ENCODE results near the gene GIPR.
"Not testable (repeated sequence)": the region's sequence is repeated elsewhere in the genome, so short reads cannot be mapped to it uniquely, and the experiment has no call there.

GIPR gene

DNA sequence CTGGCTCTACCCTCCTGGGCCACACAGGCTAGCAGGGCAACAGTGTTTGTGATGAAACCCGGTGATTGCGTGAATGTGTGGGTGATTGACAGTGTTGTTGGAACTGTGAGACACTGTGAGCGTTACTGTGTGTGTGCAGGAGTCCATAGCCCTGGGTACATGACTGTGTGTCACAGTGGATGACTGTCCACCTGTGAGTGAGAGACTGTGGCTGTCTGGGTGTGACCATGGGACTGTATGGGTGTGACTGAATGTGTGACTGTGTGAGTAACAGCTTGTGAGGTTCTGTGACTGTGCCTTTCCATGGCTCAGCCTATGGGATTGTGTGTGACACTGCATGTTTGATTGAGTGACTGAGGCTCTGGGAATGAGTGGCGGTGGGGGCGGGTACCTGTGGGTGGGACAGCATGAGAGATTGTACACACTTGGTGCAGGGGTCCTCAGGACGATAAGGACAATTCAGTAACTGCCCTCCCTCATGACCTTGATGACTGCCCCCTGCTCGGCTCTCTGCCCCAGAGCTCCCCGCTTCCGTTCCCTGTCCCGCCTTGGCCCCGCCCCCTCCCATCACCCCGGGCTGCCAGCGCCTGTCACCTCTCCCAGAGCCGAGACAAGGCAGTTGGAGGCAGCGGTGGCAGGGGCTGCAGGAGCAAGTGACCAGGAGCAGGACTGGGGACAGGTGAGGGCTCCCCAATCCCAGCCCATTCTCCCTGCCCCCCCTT lies at the start of gene GIPR:
Gene GIPR (plus strand): TSS at position 602 of the 722 bp plus-strand sequence. CDS start 1,300 bp downstream, outside the sequence.
- DNase-seq, result no peak

- no peak for DNase-seq
These were observed 46.6 kb upstream of the GIPR start for GRCh38 chr19:45621389-45621788.

DNA sequence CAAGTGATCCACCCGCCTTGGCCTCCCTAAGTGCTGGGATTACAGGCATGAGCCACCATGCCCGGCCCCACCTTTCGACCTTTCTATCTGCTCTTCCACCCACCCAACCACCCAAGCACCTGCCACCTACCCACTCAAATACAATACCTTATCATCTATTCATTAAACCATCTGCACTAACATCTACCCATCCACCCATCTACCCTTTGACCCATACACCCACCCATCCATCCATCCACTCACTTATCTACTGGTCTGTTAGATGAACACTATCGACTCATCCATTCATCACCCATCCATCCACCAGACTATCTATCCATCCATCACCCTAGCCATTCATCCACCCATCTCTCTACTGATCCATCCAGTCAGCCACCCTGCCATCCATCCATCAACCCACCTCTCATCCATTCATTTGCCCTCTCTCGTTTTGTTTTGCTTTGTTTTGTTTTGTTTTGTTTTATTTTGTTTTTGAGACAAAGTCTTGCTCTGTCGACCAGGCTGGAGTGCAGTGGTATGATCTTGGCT lies 46.0 kb upstream of the GIPR start:
- DNase-seq, result no peak

GRCh38 chr19:45623984-45624383 lies 44.0 kb upstream of the GIPR start:
- no peak for DNase-seq

DNA sequence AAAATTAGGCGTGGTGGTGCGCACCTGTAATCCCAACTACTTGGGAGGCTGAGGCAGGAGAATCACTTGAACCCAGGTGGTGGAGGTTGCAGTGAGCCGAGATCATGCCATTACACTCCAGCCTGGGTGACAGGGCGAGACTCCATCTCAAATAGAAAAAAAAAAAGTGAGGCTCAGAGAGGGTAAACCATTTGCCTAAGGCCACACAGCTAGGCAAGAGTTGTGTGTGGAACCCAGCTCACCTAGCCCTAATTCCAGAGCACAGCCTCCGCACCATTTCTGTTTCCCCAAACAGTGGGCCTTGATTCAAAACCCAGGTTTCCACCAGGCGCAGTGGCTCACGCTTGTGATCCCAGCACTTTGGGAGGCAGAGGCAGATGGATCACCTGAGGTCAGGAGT lies 39.8 kb upstream of the GIPR start:
- not testable (repeated sequence) for DNase-seq

- DNase-seq, result no peak
These were observed 38.3 kb upstream of the GIPR start for GRCh38 chr19:45629704-45630103.

DNA sequence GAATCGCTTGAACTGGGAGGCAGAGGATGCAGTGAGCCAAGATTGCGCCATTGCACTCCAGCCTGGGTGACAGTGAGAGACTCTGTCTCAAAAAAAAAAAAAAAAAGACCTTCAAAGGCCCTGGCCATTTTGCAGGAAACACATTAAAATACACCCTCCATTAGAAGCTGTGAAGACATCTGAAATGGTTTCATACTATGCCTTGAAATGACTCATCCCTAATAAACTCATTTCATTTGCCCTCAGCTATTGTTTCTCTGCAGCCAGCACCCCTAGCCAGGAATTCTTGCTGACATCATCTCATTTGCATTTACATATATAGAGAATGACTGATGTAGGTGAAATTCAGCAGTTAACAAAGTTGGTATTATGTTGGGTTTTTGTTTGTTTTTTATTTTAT lies 37.6 kb upstream of the GIPR start:
- DNase-seq, result no peak

DNA sequence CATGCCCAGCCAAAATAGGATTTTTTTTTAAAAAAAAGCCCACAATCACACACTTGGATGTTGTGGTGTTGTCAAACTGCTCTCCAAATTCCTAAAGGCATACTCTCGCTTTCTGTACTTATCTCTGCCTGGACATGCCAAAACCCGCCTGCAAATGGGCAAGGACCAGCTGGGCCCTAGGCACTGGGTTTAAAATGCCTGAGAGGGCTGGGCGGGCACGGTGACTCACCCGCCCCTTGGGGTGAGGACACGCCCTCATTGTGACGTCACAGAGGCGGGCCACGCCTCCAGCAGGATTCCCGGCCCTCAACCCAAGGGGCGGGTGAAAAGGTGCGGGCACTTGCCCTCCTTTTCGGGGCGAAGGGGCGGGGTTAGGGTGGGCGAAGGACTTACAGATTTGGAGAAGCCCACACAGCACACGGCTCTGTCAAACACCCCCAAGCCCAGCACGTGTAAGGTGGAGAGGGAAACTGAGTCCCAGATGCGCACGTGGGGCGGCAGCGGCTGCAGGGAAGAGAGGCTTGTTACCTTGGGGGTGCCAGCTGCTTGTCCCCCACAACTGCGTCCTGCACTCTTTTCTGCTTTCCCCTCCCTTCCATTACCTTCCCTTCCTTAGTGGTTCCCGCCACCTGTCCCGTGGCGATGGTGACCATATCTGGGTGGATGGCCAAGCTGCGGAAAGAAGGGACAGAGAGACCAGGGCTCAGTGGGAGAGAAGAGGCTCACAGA lies 35.4 kb upstream of the GIPR start:
- DNase-seq, result no peak

GRCh38 chr19:45636275-45636674 lies 31.7 kb upstream of the GIPR start:
- no peak for DNase-seq

- no peak for DNase-seq
These were observed 31.1 kb upstream of the GIPR start for GRCh38 chr19:45636902-45637301.

GRCh38 chr19:45637890-45638667 lies 29.9 kb upstream of the GIPR start:
- no peak for DNase-seq

GRCh38 chr19:45638930-45639729 lies 28.9 kb upstream of the GIPR start, which contains the start of gene EML2:
TSS of gene EML2 (minus strand) at chr19:45639397. CDS start at chr19:45639376, 21 bp downstream.
- DNase-seq, result no peak

DNA sequence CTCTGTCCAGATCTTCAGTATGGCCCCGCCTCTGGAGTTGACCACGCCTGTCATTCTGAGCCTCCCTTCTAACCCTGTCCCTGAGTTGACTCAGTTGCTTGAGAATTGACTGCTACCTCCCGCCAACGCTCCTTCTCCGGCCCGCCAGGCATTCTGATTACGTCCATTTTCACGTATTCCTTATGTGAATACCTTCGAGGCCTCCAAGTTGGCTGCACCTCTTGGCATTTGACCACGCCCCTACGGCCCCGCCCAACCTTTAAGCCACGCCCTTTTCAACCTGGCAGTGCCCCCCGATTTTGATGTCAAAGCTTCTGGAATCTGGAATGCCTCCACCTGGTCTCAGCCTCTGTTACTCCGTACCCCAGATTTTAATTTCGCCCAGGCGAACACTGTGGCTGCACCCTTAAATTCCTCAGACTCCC lies 27.2 kb upstream of the GIPR start:
- no peak for DNase-seq

- peak; percentile 87 for DNase-seq
These were observed 26.5 kb upstream of the GIPR start for GRCh38 chr19:45641274-45642105.

- DNase-seq, result no peak
These were observed 24.7 kb upstream of the GIPR start for GRCh38 chr19:45643024-45643926.

GRCh38 chr19:45643927-45644771 lies 23.9 kb upstream of the GIPR start:
- no peak for DNase-seq

GRCh38 chr19:45645068-45645630 lies 22.9 kb upstream of the GIPR start:
- no peak for DNase-seq

DNA sequence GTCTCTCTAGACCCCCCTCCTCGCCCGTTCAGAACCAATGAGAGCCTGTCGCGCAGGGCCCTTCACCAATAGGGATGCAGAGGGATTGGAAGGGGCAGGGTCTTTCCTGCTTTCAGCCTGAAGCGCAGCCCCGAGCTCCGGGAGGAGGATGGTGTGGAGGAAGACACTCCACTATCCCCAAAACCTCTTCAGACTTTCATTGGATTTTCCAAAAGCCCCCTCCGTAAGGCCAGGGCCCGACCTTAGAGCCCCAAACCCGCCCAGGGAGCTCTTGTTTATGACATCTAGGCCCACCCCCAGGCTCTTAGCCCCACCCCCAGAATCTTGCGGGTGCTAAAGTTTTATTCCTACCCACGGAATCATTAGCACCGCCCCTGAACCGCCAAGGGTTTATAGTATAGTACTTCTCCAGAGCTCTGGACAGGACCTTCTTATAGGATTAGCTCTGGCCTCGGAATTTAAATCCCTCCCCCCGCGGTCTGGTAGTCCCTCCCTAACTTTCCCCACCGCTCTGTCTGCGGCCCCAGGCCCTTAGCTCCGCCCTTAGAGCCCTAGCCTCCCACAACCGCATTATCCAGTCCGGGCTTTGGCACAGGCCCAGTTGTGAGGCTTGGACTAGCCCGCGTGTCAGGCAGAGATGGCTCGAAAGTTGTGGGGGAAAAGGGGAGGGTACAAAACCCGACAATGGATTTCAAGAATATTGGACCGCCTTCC lies 22.2 kb upstream of the GIPR start:
- DNase-seq, result no peak

All from SIG-M5 (cell line).